HepG2 (cell line): Measurements from ENCODE around the gene CLN6. TPM values are rescaled to one million over a fixed set of nuclear protein-coding genes. Genes with fewer than 3 reads are reported as not detected.

ENCODE experiments used
- MAFF ChIP-seq: IDR thresholded peaks from 2 replicates; pipeline ENCODE4 v1.6.1; 2011; ENCODE audit warnings: low read depth, low read length, improper control_type of control experiment
- NR2C2 ChIP-seq: sonication (generic); formaldehyde crosslinking; IDR thresholded peaks from 2 replicates; pipeline ENCODE4 v1.4.0; 2020; ENCODE audit warnings: missing genetic modification reagents, mild to moderate bottlenecking, moderate library complexity, borderline replicate concordance
- NR2F6 ChIP-seq, 2 experiments: IDR thresholded peaks; 2 replicates each; pipeline ENCODE4 v1.6.1; 2016; ENCODE audit warnings: antibody characterized with exemption in 1 of 2, mild to moderate bottlenecking in 1 of 2
- POLR2AphosphoS5 ChIP-seq: IDR thresholded peaks from 2 replicates; pipeline ENCODE4 v1.6.1; 2012; ENCODE audit warnings: low read depth, low read length
- REXO4 ChIP-seq: sonication (generic); formaldehyde crosslinking; IDR thresholded peaks from 2 replicates; pipeline ENCODE4 v1.8.0; 2022; ENCODE audit warnings: missing genetic modification reagents, mild to moderate bottlenecking, borderline replicate concordance
- RFX3 ChIP-seq: IDR thresholded peaks from 2 replicates; pipeline ENCODE4 v1.6.1; 2016; ENCODE audit warnings: missing biosample characterization, missing genetic modification reagents
- SAP130 ChIP-seq: IDR thresholded peaks from 2 replicates; pipeline ENCODE4 v1.6.1; 2016; ENCODE audit warnings: low read depth
- polyA plus RNA-seq, 8 experiments: library from polyadenylated mRNA; depleted of rRNA in 3 of 8; stranded (reverse) in 7 of 8; unstranded in 1 of 8; fragments of >200 nt; fragmentation: Illumina TruSeq in 4 of 8; extraction: Trizol in 4 of 8; gene quantifications; 2 replicates each; pipeline versions ENCODE4 v1.2.1 to v1.2.3, GENCODE V29; 2011 to 2016; ENCODE audit warnings: low read depth in 4 of 8, missing spikeins in 1 of 8, mixed read lengths in 1 of 8; ENCODE audit not compliant: insufficient read depth in 1 of 8
- total RNA-seq, 5 experiments: library from RNA; depleted of rRNA; stranded (reverse); fragments of >200 nt; fragmentation: Illumina TruSeq; extraction: Trizol; gene quantifications; 2 replicates each; pipeline ENCODE4 v1.2.3, GENCODE V29; 2016; ENCODE audit warnings: low read depth in 1 of 5
- TF ChIP-seq, protein P1 (sequence below): sonication (generic); formaldehyde crosslinking; IDR thresholded peaks from 2 replicates; pipeline ENCODE4 v1.5.1; 2020; ENCODE audit warnings: mild to moderate bottlenecking, missing genetic modification reagents, borderline replicate concordance
- TF ChIP-seq, protein P2 (sequence below): sonication (generic); formaldehyde crosslinking; IDR thresholded peaks from 2 replicates; pipeline ENCODE4 v1.5.1; 2020; ENCODE audit warnings: mild to moderate bottlenecking, missing genetic modification reagents, moderate library complexity
- TF ChIP-seq, protein P3 (sequence below): IDR thresholded peaks from 2 replicates; pipeline ENCODE4 v1.4.0; 2020; ENCODE audit warnings: mild to moderate bottlenecking, missing genetic modification reagents
- TF ChIP-seq, protein P4 (sequence below): IDR thresholded peaks from 2 replicates; pipeline ENCODE4 v1.6.1; 2016; ENCODE audit warnings: missing genetic modification reagents, missing compliant biosample characterization
- TF ChIP-seq, protein P5 (sequence below): sonication (generic); formaldehyde crosslinking; IDR thresholded peaks from 2 replicates; pipeline ENCODE4 v1.5.0; 2020; ENCODE audit warnings: mild to moderate bottlenecking, missing genetic modification reagents
- TF ChIP-seq, protein P6 (sequence below): sonication (generic); formaldehyde crosslinking; IDR thresholded peaks from 2 replicates; pipeline ENCODE4 v1.5.0; 2020; ENCODE audit warnings: mild to moderate bottlenecking, missing genetic modification reagents, moderate library complexity

Gene CLN6
- total and polyA plus RNA-seq, 2 of the 13 experiments (the other 11 are each of a cell fraction or from before 2014, with no cell fraction given) = 24.9 to 27.1 TPM

DNA sequence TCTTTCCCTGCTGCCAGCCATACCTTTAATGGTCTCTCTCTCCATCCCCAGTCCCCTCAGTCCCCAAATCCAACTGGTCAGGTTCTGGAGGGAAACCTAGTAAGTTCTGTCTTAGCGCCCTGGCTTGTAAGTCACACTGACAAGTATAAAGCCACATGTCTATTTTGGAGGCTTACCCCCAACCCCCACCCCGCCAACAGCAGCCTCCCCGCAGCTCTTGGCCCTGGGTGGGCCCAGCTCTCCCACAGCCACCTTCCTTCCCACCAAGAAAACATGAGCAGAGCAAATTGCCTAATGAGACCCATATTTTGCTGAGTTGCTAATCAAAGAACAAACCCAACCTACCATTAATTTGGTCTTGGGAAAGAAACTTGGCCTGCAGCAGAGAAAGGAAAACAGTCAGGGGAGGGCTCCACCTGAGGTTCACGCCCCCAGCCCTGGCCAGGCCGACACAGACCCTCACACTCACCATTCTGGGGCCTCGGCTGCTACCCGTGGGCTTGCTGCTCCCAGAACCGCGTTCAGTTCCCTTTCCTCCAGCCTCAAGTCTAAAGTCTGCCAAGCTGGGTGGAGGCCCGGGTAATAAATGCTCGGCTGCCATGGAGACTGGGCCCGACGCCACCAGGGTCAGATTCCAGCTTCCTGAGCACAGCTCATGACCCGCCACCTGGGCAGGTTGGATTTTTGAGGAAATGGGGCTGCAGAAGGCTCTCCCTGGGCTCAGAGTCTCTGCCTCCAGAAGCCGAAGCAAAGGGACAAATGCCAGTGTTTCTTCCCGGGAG lies 24.6 kb downstream of the CLN6 start, which contains the start of gene CALML4 (continued):
- TF ChIP-seq POLR2AphosphoS5 (peak; percentile 20; the same call in 1 of the 2 replicates), SAP130 (CRISPR knock-in tag) (peak; percentile 75), NR2C2 (CRISPR knock-in tag) (0 out of 2 replicates have a peak, but pooled peaks have one; percentile 22), REXO4 (no peak), MAFF (peak; percentile 52; the same call in 1 of the 2 replicates), NR2F6 (IDR thresholded peaks at IDR 0.05) (no peak; the same call in 1 of the 2 replicates), NR2F6 (CRISPR knock-in tag; IDR thresholded peaks at IDR 0.05) (peak; percentile 49; the same call in 1 of the 2 replicates), RFX3 (CRISPR knock-in tag) (peak; percentile 87)
- TF ChIP-seq, protein P1, sequence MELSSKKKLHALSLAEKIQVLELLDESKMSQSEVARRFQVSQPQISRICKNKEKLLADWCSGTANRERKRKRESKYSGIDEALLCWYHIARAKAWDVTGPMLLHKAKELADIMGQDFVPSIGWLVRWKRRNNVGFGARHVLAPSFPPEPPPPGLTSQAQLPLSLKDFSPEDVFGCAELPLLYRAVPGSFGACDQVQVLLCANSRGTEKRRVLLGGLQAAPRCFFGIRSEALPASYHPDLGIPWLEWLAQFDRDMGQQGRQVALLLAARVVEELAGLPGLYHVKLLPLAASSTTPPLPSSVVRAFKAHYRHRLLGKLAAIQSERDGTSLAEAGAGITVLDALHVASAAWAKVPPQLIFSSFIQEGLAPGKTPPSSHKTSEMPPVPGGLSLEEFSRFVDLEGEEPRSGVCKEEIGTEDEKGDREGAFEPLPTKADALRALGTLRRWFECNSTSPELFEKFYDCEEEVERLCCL (CRISPR knock-in tag) = no peak
- TF ChIP-seq, protein P2, sequence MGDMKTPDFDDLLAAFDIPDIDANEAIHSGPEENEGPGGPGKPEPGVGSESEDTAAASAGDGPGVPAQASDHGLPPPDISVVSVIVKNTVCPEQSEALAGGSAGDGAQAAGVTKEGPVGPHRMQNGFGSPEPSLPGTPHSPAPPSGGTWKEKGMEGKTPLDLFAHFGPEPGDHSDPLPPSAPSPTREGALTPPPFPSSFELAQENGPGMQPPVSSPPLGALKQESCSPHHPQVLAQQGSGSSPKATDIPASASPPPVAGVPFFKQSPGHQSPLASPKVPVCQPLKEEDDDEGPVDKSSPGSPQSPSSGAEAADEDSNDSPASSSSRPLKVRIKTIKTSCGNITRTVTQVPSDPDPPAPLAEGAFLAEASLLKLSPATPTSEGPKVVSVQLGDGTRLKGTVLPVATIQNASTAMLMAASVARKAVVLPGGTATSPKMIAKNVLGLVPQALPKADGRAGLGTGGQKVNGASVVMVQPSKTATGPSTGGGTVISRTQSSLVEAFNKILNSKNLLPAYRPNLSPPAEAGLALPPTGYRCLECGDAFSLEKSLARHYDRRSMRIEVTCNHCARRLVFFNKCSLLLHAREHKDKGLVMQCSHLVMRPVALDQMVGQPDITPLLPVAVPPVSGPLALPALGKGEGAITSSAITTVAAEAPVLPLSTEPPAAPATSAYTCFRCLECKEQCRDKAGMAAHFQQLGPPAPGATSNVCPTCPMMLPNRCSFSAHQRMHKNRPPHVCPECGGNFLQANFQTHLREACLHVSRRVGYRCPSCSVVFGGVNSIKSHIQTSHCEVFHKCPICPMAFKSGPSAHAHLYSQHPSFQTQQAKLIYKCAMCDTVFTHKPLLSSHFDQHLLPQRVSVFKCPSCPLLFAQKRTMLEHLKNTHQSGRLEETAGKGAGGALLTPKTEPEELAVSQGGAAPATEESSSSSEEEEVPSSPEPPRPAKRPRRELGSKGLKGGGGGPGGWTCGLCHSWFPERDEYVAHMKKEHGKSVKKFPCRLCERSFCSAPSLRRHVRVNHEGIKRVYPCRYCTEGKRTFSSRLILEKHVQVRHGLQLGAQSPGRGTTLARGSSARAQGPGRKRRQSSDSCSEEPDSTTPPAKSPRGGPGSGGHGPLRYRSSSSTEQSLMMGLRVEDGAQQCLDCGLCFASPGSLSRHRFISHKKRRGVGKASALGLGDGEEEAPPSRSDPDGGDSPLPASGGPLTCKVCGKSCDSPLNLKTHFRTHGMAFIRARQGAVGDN (CRISPR knock-in tag) = peak; percentile 81
- TF ChIP-seq, protein P3, sequence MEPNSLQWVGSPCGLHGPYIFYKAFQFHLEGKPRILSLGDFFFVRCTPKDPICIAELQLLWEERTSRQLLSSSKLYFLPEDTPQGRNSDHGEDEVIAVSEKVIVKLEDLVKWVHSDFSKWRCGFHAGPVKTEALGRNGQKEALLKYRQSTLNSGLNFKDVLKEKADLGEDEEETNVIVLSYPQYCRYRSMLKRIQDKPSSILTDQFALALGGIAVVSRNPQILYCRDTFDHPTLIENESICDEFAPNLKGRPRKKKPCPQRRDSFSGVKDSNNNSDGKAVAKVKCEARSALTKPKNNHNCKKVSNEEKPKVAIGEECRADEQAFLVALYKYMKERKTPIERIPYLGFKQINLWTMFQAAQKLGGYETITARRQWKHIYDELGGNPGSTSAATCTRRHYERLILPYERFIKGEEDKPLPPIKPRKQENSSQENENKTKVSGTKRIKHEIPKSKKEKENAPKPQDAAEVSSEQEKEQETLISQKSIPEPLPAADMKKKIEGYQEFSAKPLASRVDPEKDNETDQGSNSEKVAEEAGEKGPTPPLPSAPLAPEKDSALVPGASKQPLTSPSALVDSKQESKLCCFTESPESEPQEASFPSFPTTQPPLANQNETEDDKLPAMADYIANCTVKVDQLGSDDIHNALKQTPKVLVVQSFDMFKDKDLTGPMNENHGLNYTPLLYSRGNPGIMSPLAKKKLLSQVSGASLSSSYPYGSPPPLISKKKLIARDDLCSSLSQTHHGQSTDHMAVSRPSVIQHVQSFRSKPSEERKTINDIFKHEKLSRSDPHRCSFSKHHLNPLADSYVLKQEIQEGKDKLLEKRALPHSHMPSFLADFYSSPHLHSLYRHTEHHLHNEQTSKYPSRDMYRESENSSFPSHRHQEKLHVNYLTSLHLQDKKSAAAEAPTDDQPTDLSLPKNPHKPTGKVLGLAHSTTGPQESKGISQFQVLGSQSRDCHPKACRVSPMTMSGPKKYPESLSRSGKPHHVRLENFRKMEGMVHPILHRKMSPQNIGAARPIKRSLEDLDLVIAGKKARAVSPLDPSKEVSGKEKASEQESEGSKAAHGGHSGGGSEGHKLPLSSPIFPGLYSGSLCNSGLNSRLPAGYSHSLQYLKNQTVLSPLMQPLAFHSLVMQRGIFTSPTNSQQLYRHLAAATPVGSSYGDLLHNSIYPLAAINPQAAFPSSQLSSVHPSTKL = peak; percentile 28; the same call in 1 of the 2 replicates
- TF ChIP-seq, protein P4, sequence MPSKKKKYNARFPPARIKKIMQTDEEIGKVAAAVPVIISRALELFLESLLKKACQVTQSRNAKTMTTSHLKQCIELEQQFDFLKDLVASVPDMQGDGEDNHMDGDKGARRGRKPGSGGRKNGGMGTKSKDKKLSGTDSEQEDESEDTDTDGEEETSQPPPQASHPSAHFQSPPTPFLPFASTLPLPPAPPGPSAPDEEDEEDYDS (CRISPR knock-in tag) = peak; percentile 49
- TF ChIP-seq, protein P5, sequence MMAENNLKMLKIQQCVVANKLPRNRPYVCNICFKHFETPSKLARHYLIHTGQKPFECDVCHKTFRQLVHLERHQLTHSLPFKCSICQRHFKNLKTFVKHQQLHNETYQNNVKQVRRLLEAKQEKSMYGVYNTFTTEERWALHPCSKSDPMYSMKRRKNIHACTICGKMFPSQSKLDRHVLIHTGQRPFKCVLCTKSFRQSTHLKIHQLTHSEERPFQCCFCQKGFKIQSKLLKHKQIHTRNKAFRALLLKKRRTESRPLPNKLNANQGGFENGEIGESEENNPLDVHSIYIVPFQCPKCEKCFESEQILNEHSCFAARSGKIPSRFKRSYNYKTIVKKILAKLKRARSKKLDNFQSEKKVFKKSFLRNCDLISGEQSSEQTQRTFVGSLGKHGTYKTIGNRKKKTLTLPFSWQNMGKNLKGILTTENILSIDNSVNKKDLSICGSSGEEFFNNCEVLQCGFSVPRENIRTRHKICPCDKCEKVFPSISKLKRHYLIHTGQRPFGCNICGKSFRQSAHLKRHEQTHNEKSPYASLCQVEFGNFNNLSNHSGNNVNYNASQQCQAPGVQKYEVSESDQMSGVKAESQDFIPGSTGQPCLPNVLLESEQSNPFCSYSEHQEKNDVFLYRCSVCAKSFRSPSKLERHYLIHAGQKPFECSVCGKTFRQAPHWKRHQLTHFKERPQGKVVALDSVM (CRISPR knock-in tag) = peak; percentile 78
- TF ChIP-seq, protein P6, sequence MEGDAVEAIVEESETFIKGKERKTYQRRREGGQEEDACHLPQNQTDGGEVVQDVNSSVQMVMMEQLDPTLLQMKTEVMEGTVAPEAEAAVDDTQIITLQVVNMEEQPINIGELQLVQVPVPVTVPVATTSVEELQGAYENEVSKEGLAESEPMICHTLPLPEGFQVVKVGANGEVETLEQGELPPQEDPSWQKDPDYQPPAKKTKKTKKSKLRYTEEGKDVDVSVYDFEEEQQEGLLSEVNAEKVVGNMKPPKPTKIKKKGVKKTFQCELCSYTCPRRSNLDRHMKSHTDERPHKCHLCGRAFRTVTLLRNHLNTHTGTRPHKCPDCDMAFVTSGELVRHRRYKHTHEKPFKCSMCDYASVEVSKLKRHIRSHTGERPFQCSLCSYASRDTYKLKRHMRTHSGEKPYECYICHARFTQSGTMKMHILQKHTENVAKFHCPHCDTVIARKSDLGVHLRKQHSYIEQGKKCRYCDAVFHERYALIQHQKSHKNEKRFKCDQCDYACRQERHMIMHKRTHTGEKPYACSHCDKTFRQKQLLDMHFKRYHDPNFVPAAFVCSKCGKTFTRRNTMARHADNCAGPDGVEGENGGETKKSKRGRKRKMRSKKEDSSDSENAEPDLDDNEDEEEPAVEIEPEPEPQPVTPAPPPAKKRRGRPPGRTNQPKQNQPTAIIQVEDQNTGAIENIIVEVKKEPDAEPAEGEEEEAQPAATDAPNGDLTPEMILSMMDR (CRISPR knock-in tag) = 0 out of 2 replicates have a peak, but pooled peaks have one; percentile 14
